ENCODE results near the gene PTPA. TPM values are rescaled to one million over a fixed set of nuclear protein-coding genes. Genes with fewer than 3 reads are reported as not detected.

Gene PTPA
- total RNA-seq, 2 donors from 2014 or later = 113 to 131 TPM

GRCh38 chr9:129080601-129081387 is 30.4 kb upstream of the PTPA start, which contains the start of gene DOLPP1:
TSS of gene DOLPP1 (plus strand) at chr9:129081111. CDS start at chr9:129081132, 21 bp downstream.
- ATAC-seq = peak; percentile 98 to 99
- intact Hi-C loops (cut with DNase I) = no loop called here

GRCh38 chr9:129081388-129081904 is 29.8 kb upstream of the PTPA start:
- no peak for DNase-seq
- intact Hi-C loops (cut with DNase I) = no loop called here
- ATAC-seq = no peak

More at GRCh38 chr9:129080601-129081387, 30.4 kb upstream of the PTPA start, which contains the start of gene DOLPP1:
- DNase-seq = peak; percentile 100

GRCh38 chr9:129084087-129084486 is 27.1 kb upstream of the PTPA start:
- ATAC-seq = no peak
- intact Hi-C loops (cut with DNase I) = no loop called here
- no peak for DNase-seq

- no peak for DNase-seq
- ATAC-seq = no peak
- intact Hi-C loops (cut with DNase I) = no loop called here
These were observed 22.0 kb upstream of the PTPA start for GRCh38 chr9:129089246-129089645.

- intact Hi-C loops (cut with DNase I) = no loop called here
- no peak for DNase-seq
- ATAC-seq = peak in 1 of 2 donors; percentile 17
These were observed 17.4 kb upstream of the PTPA start for GRCh38 chr9:129093602-129094386.

- no peak for DNase-seq
- intact Hi-C loops (cut with DNase I) = no loop called here
- ATAC-seq = peak; percentile 39 to 62
These were observed 16.6 kb upstream of the PTPA start for GRCh38 chr9:129094387-129095169.

- ATAC-seq (no peak), DNase-seq (no peak)
- intact Hi-C loops (cut with DNase I) = no loop called here
These were observed 16.0 kb upstream of the PTPA start for GRCh38 chr9:129095170-129095667.

GRCh38 chr9:129095908-129096307 is 15.3 kb upstream of the PTPA start:
- DNase-seq (no peak), ATAC-seq (no peak)
- intact Hi-C loops (cut with DNase I) = no loop called here

GRCh38 chr9:129097671-129098306 is 13.4 kb upstream of the PTPA start:
- intact Hi-C loops (cut with DNase I) = no loop called here
- DNase-seq (no peak), ATAC-seq (no peak)

GRCh38 chr9:129098328-129098727 is 12.9 kb upstream of the PTPA start:
- intact Hi-C loops (cut with DNase I) = no loop called here
- DNase-seq = no peak

GRCh38 chr9:129100383-129101169 is 10.6 kb upstream of the PTPA start:
- no peak for DNase-seq
- intact Hi-C loops (cut with DNase I) = no loop called here
- no peak for ATAC-seq

More at GRCh38 chr9:129098328-129098727, 12.9 kb upstream of the PTPA start:
- no peak for ATAC-seq

- ATAC-seq = no peak
- intact Hi-C loops (cut with DNase I) = no loop called here
- no peak for DNase-seq
These were observed 9.9 kb upstream of the PTPA start for GRCh38 chr9:129101279-129101678.

- no peak for ATAC-seq
- DNase-seq = no peak
These were observed 9.1 kb upstream of the PTPA start for GRCh38 chr9:129102095-129102525.

GRCh38 chr9:129102791-129103594 is 8.2 kb upstream of the PTPA start:
- intact Hi-C loops (cut with DNase I) = no loop called here
- DNase-seq = peak; percentile 45
- ATAC-seq = peak; percentile 61 to 80

More at GRCh38 chr9:129102095-129102525, 9.1 kb upstream of the PTPA start:
- intact Hi-C loops (cut with DNase I) = no loop called here

GRCh38 chr9:129103595-129103965 is 7.6 kb upstream of the PTPA start:
- ATAC-seq (no peak), DNase-seq (no peak)
- intact Hi-C loops (cut with DNase I) = no loop called here

GRCh38 chr9:129104051-129104450 is 7.2 kb upstream of the PTPA start:
- intact Hi-C loops (cut with DNase I) = no loop called here
- no peak for DNase-seq
- no peak for ATAC-seq

Data from left cardiac atrium (tissue), 4 donors.